ENCODE results near the gene ZNF398.

ZNF398 gene

GRCh38 chr7:149153346-149153745 is 6.1 kb downstream of the ZNF398 start:
- no peak for DNase-seq

- no peak for DNase-seq
Measured at GRCh38 chr7:149154056-149154455, 6.8 kb downstream of the ZNF398 start.

GRCh38 chr7:149156898-149157297 is 9.6 kb downstream of the ZNF398 start:
- no peak for DNase-seq

GRCh38 chr7:149161241-149161848 is 14.1 kb downstream of the ZNF398 start:
- DNase-seq = no peak

GRCh38 chr7:149166142-149166541 is 18.9 kb downstream of the ZNF398 start:
- no peak for DNase-seq

GRCh38 chr7:149166630-149167352 is 19.5 kb downstream of the ZNF398 start:
- no peak for DNase-seq

GRCh38 chr7:149171892-149172533 is 24.8 kb downstream of the ZNF398 start:
- DNase-seq = no peak

- DNase-seq = no peak
Measured at GRCh38 chr7:149172534-149172920, 25.3 kb downstream of the ZNF398 start.

- DNase-seq = no peak
Measured at GRCh38 chr7:149175150-149175549, 27.9 kb downstream of the ZNF398 start.

GRCh38 chr7:149179241-149179640 is 32.0 kb downstream of the ZNF398 start:
- DNase-seq = no peak

- no peak for DNase-seq
Measured at GRCh38 chr7:149180722-149181449, 33.6 kb downstream of the ZNF398 start.

GRCh38 chr7:149181450-149181790 is 34.2 kb downstream of the ZNF398 start:
- DNase-seq = no peak

GRCh38 chr7:149184274-149184673 is 37.0 kb downstream of the ZNF398 start:
- no peak for DNase-seq

GRCh38 chr7:149188213-149188612 is 41.0 kb downstream of the ZNF398 start:
- DNase-seq = no peak

- no peak for DNase-seq
Measured at GRCh38 chr7:149188637-149189259, 41.5 kb downstream of the ZNF398 start.

- DNase-seq = no peak
Measured at GRCh38 chr7:149191851-149192250, 44.6 kb downstream of the ZNF398 start.

- no peak for DNase-seq
Measured at GRCh38 chr7:149194799-149195179, 47.5 kb downstream of the ZNF398 start.

GRCh38 chr7:149195180-149196150 is 48.2 kb downstream of the ZNF398 start, which contains the start of gene ZNF282:
TSS of gene ZNF282 (plus strand) at chr7:149195546. CDS start at chr7:149195590, 44 bp downstream.
- peak; percentile 90 for DNase-seq

GRCh38 chr7:149196151-149196704 is 49.0 kb downstream of the ZNF398 start:
- DNase-seq = no peak

GRCh38 chr7:149196705-149197171 is 49.5 kb downstream of the ZNF398 start:
- DNase-seq = peak; percentile 48

- no peak for DNase-seq
Measured at GRCh38 chr7:149197675-149198074, 50.4 kb downstream of the ZNF398 start.
